Subcutaneous adipose tissue (tissue), 4 donors: ENCODE data around the gene C19orf47. TPM values are rescaled to one million over a fixed set of nuclear protein-coding genes. Genes with fewer than 3 reads are reported as not detected.

Experiments used
- CTCF ChIP-seq: fragments of 450-650 bp; IDR thresholded peaks from one replicate; pipeline ENCODE4 v1.5.1; 2016; ENCODE audit warnings: low read depth, mild to moderate bottlenecking, control low read depth, antibody characterized with exemption, moderate library complexity
- total RNA-seq, 4 donors: library from RNA; depleted of rRNA; stranded (reverse); fragments of >200 nt; gene quantifications; one replicate each; pipeline ENCODE4 v1.1.0, GENCODE V29; 2016

Gene C19orf47
- total RNA-seq, 4 donors from 2014 or later, result 6.8 to 19.2 (median 10.2) TPM

DNA sequence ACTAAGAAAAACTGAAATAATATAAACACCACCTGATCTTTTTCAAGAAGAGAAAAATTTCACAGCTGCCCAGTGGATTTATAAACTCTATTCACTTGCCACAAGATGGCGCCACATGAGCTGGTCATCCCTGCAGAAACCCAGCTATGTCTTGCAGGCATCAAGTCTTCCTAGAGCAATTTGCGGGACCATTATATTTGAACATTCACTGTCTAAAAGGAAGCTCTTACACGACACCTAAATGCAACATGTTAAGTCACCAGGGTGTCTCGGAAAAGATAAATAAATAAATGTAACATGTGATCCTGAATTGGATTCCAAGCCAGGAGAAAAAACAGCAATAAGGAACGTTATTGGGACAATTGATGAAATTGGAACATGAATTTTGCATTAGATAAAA lies 42.8 kb downstream of the C19orf47 start:
- no peak for TF ChIP-seq CTCF

DNA sequence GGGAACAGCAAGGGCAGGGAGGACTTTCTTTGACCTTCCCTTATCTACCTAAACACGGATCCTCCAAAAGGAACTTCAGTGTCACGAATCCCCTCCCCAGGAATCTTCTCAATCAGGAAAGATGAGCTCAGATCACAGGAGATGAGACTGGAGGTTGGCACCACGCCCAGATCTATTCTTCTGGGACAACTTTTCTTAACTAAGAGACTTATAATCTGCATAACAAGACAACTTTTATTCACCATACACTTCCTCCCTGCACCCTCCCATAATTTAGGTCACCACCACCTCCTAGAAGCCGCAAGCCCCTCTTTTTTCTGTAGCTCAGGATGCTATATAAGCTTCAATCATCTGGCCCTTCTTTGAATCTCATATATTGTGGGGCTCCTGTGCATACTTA lies 43.9 kb downstream of the C19orf47 start:
- TF ChIP-seq CTCF, result no peak

DNA sequence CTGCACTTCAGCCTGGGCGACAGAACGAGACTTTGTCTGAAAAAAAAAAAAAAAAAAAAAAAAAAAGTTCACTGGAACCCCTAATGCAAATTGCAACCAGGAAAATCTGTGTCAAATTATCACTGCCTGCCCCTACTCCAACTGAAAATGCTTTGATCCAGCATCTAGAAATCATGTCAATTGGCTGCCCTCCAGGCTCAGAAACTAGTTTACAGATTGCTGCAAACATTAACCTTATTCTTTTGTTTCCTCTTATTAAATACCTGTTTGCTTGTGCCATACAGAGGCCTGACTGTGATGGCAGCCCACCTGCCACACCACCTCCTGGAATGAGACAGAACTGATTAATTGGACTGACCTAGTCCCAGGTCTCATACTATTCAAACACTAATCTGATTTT lies 44.4 kb downstream of the C19orf47 start:
- TF ChIP-seq CTCF, result no peak

DNA sequence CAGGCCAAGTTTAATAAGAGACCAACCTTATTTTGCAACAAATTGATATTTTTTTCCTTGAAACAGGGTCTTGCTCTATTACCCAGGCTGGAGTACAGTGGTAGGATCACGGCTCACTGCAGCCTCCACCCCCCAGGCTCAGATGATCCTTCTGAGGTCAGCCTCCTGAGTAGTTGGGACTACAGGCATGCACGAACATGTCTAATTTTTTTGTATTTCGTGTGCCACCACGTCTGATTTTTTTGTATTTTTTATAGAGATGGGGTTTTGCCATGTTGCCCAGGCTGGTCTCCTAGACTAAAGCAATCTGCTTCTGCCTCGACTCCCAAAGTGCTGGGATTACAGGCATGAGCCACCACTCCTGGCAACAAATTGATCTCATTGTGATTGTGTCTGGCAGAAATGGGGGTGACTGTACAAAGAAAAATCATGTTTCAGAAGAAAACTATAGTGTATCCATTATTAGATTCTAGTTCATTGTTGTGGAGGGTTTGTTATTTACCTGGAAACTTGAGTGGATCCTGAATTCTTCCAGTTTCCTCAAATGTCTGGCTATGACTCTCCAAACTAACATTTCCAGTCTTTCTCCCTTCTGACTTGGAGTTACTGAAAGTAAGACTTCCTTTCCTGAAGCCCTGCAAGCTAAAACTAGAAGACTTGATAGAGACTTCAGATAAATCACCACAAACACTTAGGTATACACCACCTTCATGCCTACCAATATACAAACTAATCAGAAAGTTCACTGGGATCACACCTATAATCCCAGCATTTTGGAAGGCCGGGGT lies 45.8 kb downstream of the C19orf47 start:
- TF ChIP-seq CTCF, result no peak

DNA sequence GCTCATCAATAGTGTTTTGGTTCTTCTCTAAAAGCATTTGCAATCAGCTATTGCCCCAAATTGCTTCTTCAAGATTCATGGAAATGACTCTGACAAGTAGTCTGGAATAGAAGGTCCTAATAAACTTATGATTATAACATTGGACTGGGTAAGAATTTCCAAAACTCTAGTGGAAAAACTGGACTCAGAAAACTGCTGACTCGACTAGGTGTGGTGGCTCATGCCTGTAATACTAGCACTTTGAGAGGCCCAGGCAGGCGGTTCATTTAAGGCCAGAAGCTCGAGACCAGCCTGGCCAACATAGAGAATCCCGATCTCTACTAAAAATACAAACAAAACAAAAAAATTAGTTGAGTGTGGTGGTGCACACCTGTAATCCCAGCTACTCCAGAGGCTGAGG lies 47.5 kb downstream of the C19orf47 start:
- TF ChIP-seq CTCF, result no peak

DNA sequence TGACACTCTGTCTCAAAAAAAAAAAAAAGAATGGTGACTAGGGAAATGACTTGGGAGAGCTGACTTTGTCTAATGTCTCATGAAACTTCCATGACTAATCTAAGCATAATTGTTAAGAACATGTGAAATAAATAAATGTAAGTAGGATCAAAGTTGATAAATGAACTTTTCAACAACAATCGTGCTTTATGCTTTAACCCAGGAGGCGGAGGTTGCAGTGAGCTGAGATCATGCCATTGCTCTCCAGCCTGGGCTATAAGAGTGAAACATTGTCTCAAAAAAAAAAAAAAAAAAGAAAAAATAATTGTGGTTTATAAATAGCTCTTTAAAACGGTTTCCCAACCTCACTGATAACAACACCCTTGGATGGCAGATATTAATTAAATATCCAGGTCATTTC lies 50.2 kb downstream of the C19orf47 start:
- TF ChIP-seq CTCF, result no peak

- no peak for TF ChIP-seq CTCF
Observed at GRCh38 chr19:40294560-40294959, 53.6 kb downstream of the C19orf47 start.
